Adrenal gland (tissue), 5 donors: ENCODE data around the gene AGAP1.

ENCODE experiments used
- POLR2A ChIP-seq, 2 donors: fragments of 450-650 bp; IDR thresholded peaks; one replicate each; pipeline ENCODE4 v1.6.1; 2017; ENCODE audit warnings: antibody characterized with exemption in 2 of 2, mild to moderate bottlenecking in 2 of 2, moderate library complexity in 1 of 2
- TF ChIP-seq, protein P1 (sequence below), 6 experiments: fragments of 450-650 bp in 4 of 6; fragments of 200-600 bp in 2 of 6; sonication (generic) in 1 of 6; IDR thresholded peaks; 1 replicate in 5 of 6; 2 replicates in 1 of 6; pipeline versions ENCODE4 v1.5.1 to v1.8.0; 2016 to 2021; ENCODE audit warnings: antibody characterized with exemption in 6 of 6, mild to moderate bottlenecking in 2 of 6, moderate library complexity in 1 of 6
- donor health status: DM: no; HTN: no; CAD: no.

DNA sequence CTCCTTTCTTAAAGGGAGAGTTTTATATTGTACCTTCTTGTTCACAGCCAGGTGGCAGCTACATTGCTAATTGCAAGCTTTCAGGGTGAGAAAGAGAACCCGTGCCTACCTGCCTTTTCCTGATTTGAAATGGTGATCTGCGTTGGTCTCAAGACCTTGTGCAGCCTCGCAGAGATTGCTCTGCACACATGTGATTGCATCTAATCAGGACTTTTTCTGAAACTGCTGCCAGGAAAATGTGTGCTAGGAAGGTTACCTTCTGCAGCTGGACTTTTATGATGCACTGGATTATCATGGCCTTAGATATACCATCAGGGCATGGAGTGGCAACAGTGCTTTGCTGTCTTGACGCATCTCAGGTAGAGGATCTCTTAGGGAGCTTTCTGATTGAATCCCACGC, 45.1 kb downstream of the AGAP1 start:
- TF ChIP-seq, protein P1, sequence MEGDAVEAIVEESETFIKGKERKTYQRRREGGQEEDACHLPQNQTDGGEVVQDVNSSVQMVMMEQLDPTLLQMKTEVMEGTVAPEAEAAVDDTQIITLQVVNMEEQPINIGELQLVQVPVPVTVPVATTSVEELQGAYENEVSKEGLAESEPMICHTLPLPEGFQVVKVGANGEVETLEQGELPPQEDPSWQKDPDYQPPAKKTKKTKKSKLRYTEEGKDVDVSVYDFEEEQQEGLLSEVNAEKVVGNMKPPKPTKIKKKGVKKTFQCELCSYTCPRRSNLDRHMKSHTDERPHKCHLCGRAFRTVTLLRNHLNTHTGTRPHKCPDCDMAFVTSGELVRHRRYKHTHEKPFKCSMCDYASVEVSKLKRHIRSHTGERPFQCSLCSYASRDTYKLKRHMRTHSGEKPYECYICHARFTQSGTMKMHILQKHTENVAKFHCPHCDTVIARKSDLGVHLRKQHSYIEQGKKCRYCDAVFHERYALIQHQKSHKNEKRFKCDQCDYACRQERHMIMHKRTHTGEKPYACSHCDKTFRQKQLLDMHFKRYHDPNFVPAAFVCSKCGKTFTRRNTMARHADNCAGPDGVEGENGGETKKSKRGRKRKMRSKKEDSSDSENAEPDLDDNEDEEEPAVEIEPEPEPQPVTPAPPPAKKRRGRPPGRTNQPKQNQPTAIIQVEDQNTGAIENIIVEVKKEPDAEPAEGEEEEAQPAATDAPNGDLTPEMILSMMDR (IDR thresholded peaks at IDR 0.05) = no peak
- TF ChIP-seq POLR2A (IDR thresholded peaks at IDR 0.05) = no peak
